Sigmoid colon (tissue), 7 donors: ENCODE measurements around the gene TNS1. TPM values are rescaled to one million over a fixed set of nuclear protein-coding genes. Genes with fewer than 3 reads are reported as not detected.

Source experiments
- DNase-seq: peaks from one replicate; pipeline ENCODE4 v3.0.0-alpha.2; 2019
- H3K27ac ChIP-seq, 4 donors: fragments of 200-600 bp; sonication (generic); one replicate each; pipeline ENCODE4 v1.5.1; 2016 to 2019; ENCODE audit warnings: mild to moderate bottlenecking in 1 of 4
- H3K27me3 ChIP-seq, 3 donors: fragments of 200-600 bp; sonication (generic); one replicate each; pipeline ENCODE4 v1.5.1; 2019; ENCODE audit warnings: mild to moderate bottlenecking in 1 of 3
- H3K36me3 ChIP-seq, 4 donors: fragments of 200-600 bp; sonication (generic); one replicate each; pipeline ENCODE4 v1.5.1; 2016 to 2019
- H3K4me1 ChIP-seq, 4 donors: fragments of 200-600 bp; sonication (generic); one replicate each; pipeline ENCODE4 v1.5.1; 2017 to 2019
- H3K4me3 ChIP-seq, 4 donors: fragments of 200-600 bp; sonication (generic); one replicate each; pipeline ENCODE4 v1.5.1; 2017 to 2019; ENCODE audit warnings: mild to moderate bottlenecking in 2 of 4, moderate library complexity in 1 of 4
- H3K9me3 ChIP-seq, 4 donors: fragments of 200-600 bp in 3 of 4; sonication (generic) in 3 of 4; one replicate each; pipeline versions ENCODE4 v1.5.1 to v1.6.1; 2013 to 2019
- EP300 ChIP-seq, 4 donors: sonication (generic); formaldehyde crosslinking; IDR thresholded peaks; one replicate each; pipeline ENCODE4 v1.6.1; 2017; ENCODE audit warnings: antibody characterized with exemption in 4 of 4
- POLR2A ChIP-seq, 2 donors: fragments of 450-650 bp; IDR thresholded peaks; one replicate each; pipeline ENCODE4 v1.6.1; 2016; ENCODE audit warnings: antibody characterized with exemption in 2 of 2, mild to moderate bottlenecking in 2 of 2, moderate library complexity in 2 of 2
- POLR2AphosphoS5 ChIP-seq, 4 donors: sonication (generic); formaldehyde crosslinking; IDR thresholded peaks; one replicate each; pipeline ENCODE4 v1.6.1; 2017; ENCODE audit warnings: antibody characterized with exemption in 4 of 4
- WGBS, 2 donors: extraction: QIAGEN DNeasy Blood & Tissue Kit; methylation state at CpG; one replicate each; pipeline ENCODE4 v1.1.7; 2013; 5-methylcytosine and 5-hydroxymethylcytosine counted together
- intact Hi-C: fragments of 100-400 bp; cut with DNase I; formaldehyde crosslinking; loops from one replicate; pipeline ENCODE4 v1.15.1; 2023
- polyA plus RNA-seq, 3 donors: library from polyadenylated mRNA; stranded (reverse); fragments of 200-250 nt; gene quantifications; one replicate each; pipeline ENCODE4 v1.2.3, GENCODE V29; 2013
- total RNA-seq, 4 donors: library from RNA; depleted of rRNA; stranded (reverse); fragments of >200 nt; gene quantifications; one replicate each; pipeline ENCODE4 v1.1.0, GENCODE V29; 2016
- TF ChIP-seq, protein P1 (sequence below), 4 experiments: fragments of 450-650 bp in 3 of 4; fragments of 200-600 bp in 1 of 4; IDR thresholded peaks; one replicate each; pipeline ENCODE4 v1.5.1; 2016 to 2019; ENCODE audit warnings: antibody characterized with exemption in 4 of 4, mild to moderate bottlenecking in 3 of 4, moderate library complexity in 2 of 4
- donor health status: healthy with polysubstance abuse.
- donor health status: Bipolar disorder and iron deficiency.
- donor health status: healthy.

Gene TNS1
- total and polyA plus RNA-seq, 7 donors = 3.7 to 1,607 (median 444) TPM

DNA sequence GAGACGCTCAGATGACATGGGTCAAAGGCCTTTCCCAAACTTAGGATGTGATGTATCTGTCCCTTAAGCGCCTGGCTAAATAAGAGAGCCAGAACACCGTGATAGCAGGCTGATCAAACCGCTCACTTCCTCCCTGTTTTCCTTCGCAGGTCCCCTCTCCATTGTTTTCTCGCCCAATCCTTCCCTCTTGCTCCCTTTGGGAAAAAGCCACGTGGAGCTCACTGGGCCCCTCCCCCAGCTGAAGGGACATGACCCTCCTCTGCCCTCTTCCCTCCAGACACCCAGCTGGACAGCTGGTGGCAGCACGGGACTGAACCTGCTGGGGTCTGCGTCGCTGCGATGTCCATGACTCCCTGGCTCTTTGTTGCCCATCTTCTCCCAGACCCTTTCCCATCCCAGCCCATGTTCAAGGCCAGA, 201.7 kb downstream of the TNS1 start:
- WGBS, 2 donors = 72 to 74% methylated on average over 11 of the region's 11 CpGs
- intact Hi-C loops = no loop called here
- Histone ChIP-seq H3K4me1 (peaks cover 0 to 80% (median 58%) of the 10 kb centered on the region in 4 donors), H3K4me3 (no peak overlapping the region), H3K36me3 (peaks cover 13 to 75% (median 52%) of the 10 kb centered on the region in 4 donors), H3K9me3 (no peaks in the 10 kb centered on the region), H3K27me3 (no peaks in the 10 kb centered on the region), H3K27ac (peak overlapping the region; percentile 70 to 80 (median 76))
- TF ChIP-seq, protein P1, sequence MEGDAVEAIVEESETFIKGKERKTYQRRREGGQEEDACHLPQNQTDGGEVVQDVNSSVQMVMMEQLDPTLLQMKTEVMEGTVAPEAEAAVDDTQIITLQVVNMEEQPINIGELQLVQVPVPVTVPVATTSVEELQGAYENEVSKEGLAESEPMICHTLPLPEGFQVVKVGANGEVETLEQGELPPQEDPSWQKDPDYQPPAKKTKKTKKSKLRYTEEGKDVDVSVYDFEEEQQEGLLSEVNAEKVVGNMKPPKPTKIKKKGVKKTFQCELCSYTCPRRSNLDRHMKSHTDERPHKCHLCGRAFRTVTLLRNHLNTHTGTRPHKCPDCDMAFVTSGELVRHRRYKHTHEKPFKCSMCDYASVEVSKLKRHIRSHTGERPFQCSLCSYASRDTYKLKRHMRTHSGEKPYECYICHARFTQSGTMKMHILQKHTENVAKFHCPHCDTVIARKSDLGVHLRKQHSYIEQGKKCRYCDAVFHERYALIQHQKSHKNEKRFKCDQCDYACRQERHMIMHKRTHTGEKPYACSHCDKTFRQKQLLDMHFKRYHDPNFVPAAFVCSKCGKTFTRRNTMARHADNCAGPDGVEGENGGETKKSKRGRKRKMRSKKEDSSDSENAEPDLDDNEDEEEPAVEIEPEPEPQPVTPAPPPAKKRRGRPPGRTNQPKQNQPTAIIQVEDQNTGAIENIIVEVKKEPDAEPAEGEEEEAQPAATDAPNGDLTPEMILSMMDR (IDR thresholded peaks at IDR 0.05) = no peak
- TF ChIP-seq POLR2AphosphoS5 (IDR thresholded peaks at IDR 0.05) = peak in 3 of 4 donors; percentile 19 to 39 (median 29)
- DNase-seq = peak; percentile 68

DNA sequence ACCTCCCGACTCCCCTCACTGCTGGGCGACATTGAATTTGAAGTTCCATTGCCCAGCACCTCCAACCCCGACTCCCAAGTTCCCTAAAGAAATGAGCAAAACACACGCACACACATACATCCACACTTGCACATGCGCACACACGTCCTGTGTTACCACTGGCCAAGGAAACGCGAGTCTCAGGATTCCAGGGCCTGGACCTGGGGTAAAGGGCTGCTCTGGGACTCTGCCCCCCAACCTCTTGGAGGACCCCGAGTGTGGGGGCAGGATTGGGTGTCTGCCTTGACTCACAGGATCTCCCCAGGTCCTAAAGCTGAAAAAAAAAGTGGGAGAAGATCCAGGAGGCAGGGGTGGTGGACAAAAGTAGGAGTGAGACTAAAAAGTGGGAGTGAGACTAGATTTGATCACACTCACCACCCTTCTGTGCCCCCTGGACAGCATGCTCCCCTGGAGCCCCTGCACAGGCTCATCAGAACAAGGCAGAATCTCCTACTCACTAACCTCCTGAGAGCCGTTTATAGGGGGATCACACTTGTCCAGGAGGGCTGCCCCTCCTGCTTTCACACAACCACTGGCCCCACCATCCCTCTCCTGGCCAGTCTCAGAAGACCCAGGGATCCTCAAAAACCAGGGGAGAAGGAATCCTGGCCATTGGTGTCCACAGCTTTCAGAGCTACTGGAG, 202.2 kb downstream of the TNS1 start:
- H3K4me1 ChIP-seq = peaks cover 0 to 76% (median 55%) of the 10 kb centered on the region in 4 donors
- peak overlapping the region; percentile 70 to 80 (median 76) for H3K27ac ChIP-seq
- H3K36me3 ChIP-seq = peaks cover 13 to 70% (median 47%) of the 10 kb centered on the region in 4 donors
- WGBS, 2 donors = 86 to 89% methylated on average over 10 of the region's 10 CpGs
- intact Hi-C loops = no loop called here
- peak; percentile 70 for DNase-seq
- TF ChIP-seq POLR2AphosphoS5 (IDR thresholded peaks at IDR 0.05) = peak in 1 of 4 donors; percentile 2
- TF ChIP-seq, protein P1 (IDR thresholded peaks at IDR 0.05) = no peak
- H3K9me3 ChIP-seq = no peaks in the 10 kb centered on the region
- H3K4me3 ChIP-seq = no peak overlapping the region
- no peaks in the 10 kb centered on the region for H3K27me3 ChIP-seq

DNA sequence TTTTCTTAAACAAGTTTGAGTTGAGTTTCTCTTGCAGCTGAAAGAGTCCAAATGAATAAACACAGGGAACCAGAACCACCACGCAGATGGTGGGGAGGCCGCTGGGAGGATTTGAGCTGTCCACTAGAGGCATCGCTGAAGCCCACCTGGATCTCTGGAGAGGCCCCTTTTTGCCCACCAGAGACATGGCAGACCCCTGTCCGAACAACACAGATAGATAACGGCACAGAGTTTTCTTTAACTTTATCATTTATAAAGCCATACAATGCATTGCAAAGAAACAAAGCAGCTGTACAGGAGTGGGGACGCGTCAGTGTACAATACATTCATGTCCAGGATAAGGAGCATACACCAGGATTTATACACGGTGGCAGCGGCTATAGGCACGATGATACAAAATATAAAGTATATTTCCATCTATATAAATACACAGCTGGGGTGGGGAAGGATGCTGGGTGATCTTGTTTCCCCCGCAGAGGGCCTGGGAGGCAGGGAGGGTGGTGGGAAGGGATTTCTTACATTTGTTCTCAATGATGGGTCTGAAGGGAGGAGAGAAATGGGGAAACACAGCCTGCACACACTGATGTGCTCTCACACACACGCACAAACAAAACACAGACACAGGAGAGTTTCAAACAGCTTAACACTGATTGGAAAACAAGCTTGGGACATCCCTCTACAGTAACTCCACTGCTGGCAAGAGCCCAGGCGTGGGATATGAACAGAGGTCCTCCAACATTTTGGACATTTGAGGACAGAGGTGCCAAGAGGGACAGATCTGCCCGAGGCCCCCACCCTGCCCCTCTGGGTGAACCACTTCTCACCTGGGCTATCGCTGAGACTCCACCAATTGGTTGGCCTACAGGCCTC, 203.0 kb downstream of the TNS1 start:
- WGBS, 2 donors = 89% methylated on average over 15 of the region's 15 CpGs
- H3K4me1 ChIP-seq = peaks cover 0 to 79% (median 52%) of the 10 kb centered on the region in 4 donors

DNA sequence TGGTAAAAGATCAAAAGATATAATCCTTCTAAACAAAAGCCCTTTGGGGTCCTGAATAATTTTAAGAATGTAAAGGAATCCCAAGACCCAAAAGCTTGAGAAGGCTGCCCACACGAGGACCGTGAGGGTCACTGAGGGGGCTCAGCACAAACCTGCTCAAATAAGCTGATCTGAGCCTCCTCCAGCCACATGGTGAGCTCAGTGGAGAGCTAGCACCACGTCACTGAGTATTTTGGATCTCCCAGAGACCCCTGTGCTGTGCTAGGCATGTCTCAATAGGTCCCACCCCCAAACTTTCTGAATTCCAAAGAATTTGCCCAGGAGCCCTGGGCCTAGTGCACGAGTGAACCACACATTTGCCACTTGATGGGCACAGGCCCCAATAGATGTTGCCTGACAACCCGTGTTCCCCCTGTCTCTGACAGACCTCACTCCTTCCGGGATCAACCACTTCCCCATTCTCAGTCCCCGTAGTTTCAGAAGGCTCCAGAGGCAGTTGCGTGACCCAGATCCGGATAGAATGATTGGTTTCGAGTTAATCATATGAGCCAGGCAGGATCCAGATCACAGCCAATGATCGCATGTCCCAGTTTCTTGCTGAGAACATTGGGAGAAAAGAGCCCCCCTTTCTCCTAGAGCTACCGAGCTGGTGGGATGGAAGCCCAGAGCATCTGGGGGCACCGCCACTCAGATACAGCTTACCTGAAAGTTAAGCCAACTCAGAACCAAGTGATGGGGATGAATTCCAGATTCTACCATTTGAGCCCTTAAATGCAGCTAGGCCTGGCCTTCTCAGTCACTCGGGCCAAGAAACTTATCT, 203.8 kb downstream of the TNS1 start:
- peaks cover 0 to 79% (median 44%) of the 10 kb centered on the region in 4 donors for H3K4me1 ChIP-seq
- peak overlapping the region; percentile 70 to 80 (median 76) for H3K27ac ChIP-seq
- intact Hi-C loops = no loop called here
- 62 to 81% methylated on average over 14 of the region's 14 CpGs for WGBS, 2 donors
- no peaks in the 10 kb centered on the region for H3K27me3 ChIP-seq
- peaks cover 7 to 58% (median 38%) of the 10 kb centered on the region in 4 donors for H3K36me3 ChIP-seq
- no peak overlapping the region for H3K4me3 ChIP-seq
- TF ChIP-seq POLR2AphosphoS5 (IDR thresholded peaks at IDR 0.05) (peak; percentile 1 to 63 (median 42)), EP300 (IDR thresholded peaks at IDR 0.05) (no peak)
- no peaks in the 10 kb centered on the region for H3K9me3 ChIP-seq
- DNase-seq = peak; percentile 77

More for the DNA sequence above, 203.0 kb downstream of the TNS1 start:
- H3K4me3 ChIP-seq = no peak overlapping the region
- no peaks in the 10 kb centered on the region for H3K9me3 ChIP-seq
- no peaks in the 10 kb centered on the region for H3K27me3 ChIP-seq
- peak overlapping the region; percentile 70 to 80 (median 76) for H3K27ac ChIP-seq
- peaks cover 13 to 66% (median 45%) of the 10 kb centered on the region in 4 donors for H3K36me3 ChIP-seq
- DNase-seq = peak; percentile 59
- intact Hi-C loops = no loop called here
- TF ChIP-seq POLR2A (IDR thresholded peaks at IDR 0.05) = no peak
- TF ChIP-seq POLR2AphosphoS5 (IDR thresholded peaks at IDR 0.05) = peak in 1 of 4 donors; percentile 3
- TF ChIP-seq, protein P1 (IDR thresholded peaks at IDR 0.05) = no peak
- TF ChIP-seq EP300 (IDR thresholded peaks at IDR 0.05) = no peak
